ENCODE measurements around the gene UPP2.

The UPP2 gene

DNA sequence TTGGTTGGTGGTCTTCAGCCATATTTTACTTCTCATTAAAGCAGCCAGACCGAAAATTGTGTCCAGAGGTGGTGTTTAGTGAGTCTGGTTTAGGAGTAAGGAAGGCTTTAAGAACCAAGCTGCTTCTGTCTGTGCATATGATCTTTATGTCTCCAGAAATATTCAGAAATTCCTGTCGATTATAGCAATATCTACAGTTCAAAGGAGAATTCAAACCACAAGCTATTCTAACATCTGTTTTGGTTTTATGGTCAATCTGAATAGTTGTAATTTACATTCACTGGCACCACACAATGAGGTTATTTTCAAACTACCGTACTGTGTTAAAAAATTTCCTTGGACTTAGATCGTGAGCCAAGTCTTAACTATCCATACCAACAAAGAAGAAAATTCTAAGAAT, 11.3 kb downstream of the UPP2 start:
- Histone ChIP-seq H3K27ac (ENCODE audit: low read length) (no peak overlapping the region), H3K4me1 (ENCODE audit: control insufficient read depth in 1 of 2, insufficient read depth in 2 of 2, low read length in 2 of 2) (no peaks in the 10 kb centered on the region), H3K27me3 (ENCODE audit: low read depth, low read length) (no peaks in the 10 kb centered on the region), H3K4me3 (ENCODE audit: low read depth in 1 of 2, low read length in 2 of 2) (no peak overlapping the region), H3K36me3 (ENCODE audit: control insufficient read depth in 1 of 2, insufficient read depth in 2 of 2, low read length in 2 of 2) (no peaks in the 10 kb centered on the region), H3K9me3 (ENCODE audit: control insufficient read depth in 1 of 2, low read length in 2 of 2) (no peaks in the 10 kb centered on the region)

DNA sequence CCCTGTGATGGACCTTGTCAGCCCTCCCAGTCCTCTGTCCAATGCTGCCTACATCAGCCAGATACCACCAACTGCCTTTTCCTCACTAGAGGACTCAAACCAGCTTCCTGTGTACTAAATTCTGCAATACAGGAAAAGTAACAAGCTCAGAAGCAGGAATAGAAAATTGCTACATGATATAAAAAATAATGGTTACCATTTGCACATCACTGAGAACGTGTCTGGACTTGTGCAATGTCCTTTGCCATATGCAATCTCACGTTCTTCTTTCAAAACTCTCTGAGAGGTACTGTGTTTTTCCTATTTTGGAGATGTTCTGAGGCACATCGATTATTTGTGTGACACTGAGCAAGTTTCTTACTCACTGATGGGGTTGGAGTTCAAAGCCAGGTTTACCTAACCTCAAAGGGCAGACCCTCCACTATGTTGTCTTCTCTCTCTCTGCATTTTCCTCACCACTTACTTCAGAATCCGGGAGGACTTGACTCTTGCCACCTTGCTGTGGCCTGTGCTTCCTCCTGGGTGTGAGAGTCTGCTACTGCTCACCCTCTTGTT, 12.1 kb downstream of the UPP2 start:
- no peaks in the 10 kb centered on the region for H3K27me3 ChIP-seq (ENCODE audit: low read depth, low read length)
- no peaks in the 10 kb centered on the region for H3K4me1 ChIP-seq (ENCODE audit: control insufficient read depth in 1 of 2, insufficient read depth in 2 of 2, low read length in 2 of 2)
- H3K36me3 ChIP-seq (ENCODE audit: control insufficient read depth in 1 of 2, insufficient read depth in 2 of 2, low read length in 2 of 2): no peaks in the 10 kb centered on the region
- no peaks in the 10 kb centered on the region for H3K9me3 ChIP-seq (ENCODE audit: control insufficient read depth in 1 of 2, low read length in 2 of 2)
- H3K27ac ChIP-seq (ENCODE audit: low read length): no peak overlapping the region
- H3K4me3 ChIP-seq (ENCODE audit: low read depth in 1 of 2, low read length in 2 of 2): no peak overlapping the region

DNA sequence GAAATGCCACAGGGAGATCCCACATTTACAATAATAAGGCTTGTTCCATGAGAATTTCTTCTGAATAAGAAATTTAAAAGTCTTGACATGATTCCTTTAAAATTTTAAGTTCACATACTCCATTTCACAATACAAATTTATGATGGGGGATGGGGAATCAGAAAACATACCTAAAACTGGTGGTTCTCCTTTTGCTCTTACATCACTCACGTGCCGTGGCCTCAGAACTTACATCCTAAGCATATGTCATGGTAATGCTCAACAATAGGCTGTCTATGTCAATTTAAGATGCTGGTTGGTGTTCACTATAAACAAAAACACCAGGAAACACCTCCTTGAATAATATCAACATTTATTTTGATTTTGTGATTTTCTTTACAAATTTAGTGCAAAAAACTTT, 12.8 kb downstream of the UPP2 start:
- Histone ChIP-seq H3K4me3 (ENCODE audit: low read depth in 1 of 2, low read length in 2 of 2) (no peak overlapping the region), H3K27me3 (ENCODE audit: low read depth, low read length) (no peaks in the 10 kb centered on the region), H3K36me3 (ENCODE audit: control insufficient read depth in 1 of 2, insufficient read depth in 2 of 2, low read length in 2 of 2) (no peaks in the 10 kb centered on the region), H3K9me3 (ENCODE audit: control insufficient read depth in 1 of 2, low read length in 2 of 2) (no peaks in the 10 kb centered on the region), H3K4me1 (ENCODE audit: control insufficient read depth in 1 of 2, insufficient read depth in 2 of 2, low read length in 2 of 2) (no peaks in the 10 kb centered on the region), H3K27ac (ENCODE audit: low read length) (no peak overlapping the region)

DNA sequence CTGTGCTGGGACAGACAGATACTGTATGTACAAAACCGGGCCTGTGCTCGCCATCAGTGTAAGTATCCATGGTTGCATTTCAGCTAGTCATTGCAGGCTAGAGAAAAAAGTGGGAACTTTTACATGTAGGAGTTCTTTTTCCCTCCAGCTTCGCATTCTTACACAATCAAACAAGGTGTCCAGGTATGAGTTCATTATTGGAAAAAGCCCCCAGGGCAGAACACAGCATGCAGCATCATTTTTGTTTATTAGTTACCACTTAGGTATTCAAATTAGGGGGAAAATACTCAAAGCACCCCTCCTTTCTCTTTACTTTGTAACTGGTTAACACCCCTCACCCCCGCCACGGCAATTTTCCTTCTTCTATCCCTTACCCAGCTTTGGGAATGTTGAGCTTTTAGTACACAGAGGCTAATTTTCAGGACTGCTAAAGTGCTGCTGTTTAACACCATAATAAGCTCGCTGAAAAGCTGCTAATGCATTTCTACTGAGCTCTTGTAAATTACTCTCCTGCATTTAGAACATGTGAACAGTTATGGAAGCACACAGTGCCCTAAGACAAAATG, 13.6 kb downstream of the UPP2 start:
- Histone ChIP-seq H3K27me3 (ENCODE audit: low read depth, low read length) (no peaks in the 10 kb centered on the region), H3K36me3 (ENCODE audit: control insufficient read depth in 1 of 2, insufficient read depth in 2 of 2, low read length in 2 of 2) (no peaks in the 10 kb centered on the region), H3K27ac (ENCODE audit: low read length) (no peak overlapping the region), H3K9me3 (ENCODE audit: control insufficient read depth in 1 of 2, low read length in 2 of 2) (no peaks in the 10 kb centered on the region), H3K4me1 (ENCODE audit: control insufficient read depth in 1 of 2, insufficient read depth in 2 of 2, low read length in 2 of 2) (no peaks in the 10 kb centered on the region), H3K4me3 (ENCODE audit: low read depth in 1 of 2, low read length in 2 of 2) (no peak overlapping the region)

DNA sequence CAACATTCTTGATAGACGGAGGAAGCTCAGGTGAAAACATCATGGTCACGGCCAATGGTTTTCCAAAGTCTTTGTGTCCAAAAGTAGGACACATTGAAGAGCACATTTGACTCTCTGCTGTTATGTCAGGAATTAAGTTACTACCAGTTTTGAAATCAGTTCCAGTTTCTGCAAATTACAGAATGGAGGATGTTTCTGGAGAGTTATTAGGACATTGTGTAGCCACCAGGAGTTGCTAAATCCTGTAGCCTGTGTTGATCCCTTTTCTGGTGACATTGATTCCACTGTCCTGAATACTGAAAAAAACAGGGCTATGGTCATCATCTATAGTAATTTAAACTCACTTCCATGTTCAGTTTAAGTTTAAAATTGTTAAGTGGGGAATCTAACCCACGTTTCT, 15.3 kb downstream of the UPP2 start:
- no peak overlapping the region for H3K27ac ChIP-seq (ENCODE audit: low read length)
- no peaks in the 10 kb centered on the region for H3K4me1 ChIP-seq (ENCODE audit: control insufficient read depth in 1 of 2, insufficient read depth in 2 of 2, low read length in 2 of 2)
- H3K27me3 ChIP-seq (ENCODE audit: low read depth, low read length): no peaks in the 10 kb centered on the region
- H3K9me3 ChIP-seq (ENCODE audit: control insufficient read depth in 1 of 2, low read length in 2 of 2): no peaks in the 10 kb centered on the region
- no peak overlapping the region for H3K4me3 ChIP-seq (ENCODE audit: low read depth in 1 of 2, low read length in 2 of 2)
- H3K36me3 ChIP-seq (ENCODE audit: control insufficient read depth in 1 of 2, insufficient read depth in 2 of 2, low read length in 2 of 2): no peaks in the 10 kb centered on the region

DNA sequence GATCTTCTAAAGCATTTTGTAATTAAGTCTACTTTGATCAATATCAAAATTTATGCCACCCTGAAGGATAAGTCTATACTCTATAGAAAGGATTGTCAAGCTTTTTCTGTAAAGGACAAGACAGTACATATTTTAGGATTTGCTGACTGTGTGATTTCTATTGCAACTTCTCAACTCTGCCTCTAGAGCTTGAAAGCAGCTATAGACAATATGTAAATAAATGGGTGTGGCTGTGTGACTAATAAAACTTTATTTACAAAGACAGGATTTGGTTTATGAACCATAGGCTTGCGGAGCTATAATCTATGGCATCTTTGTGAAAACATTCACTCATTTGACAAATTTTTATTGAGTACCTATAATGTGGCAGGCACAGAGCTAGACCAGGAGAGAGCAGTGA, 18.4 kb downstream of the UPP2 start:
- no peaks in the 10 kb centered on the region for H3K9me3 ChIP-seq (ENCODE audit: control insufficient read depth in 1 of 2, low read length in 2 of 2)
- H3K27ac ChIP-seq (ENCODE audit: low read length): no peak overlapping the region
- H3K4me1 ChIP-seq (ENCODE audit: control insufficient read depth in 1 of 2, insufficient read depth in 2 of 2, low read length in 2 of 2): no peaks in the 10 kb centered on the region
- H3K4me3 ChIP-seq (ENCODE audit: low read depth in 1 of 2, low read length in 2 of 2): no peak overlapping the region
- H3K27me3 ChIP-seq (ENCODE audit: low read depth, low read length): no peaks in the 10 kb centered on the region
- H3K36me3 ChIP-seq (ENCODE audit: control insufficient read depth in 1 of 2, insufficient read depth in 2 of 2, low read length in 2 of 2): no peaks in the 10 kb centered on the region

DNA sequence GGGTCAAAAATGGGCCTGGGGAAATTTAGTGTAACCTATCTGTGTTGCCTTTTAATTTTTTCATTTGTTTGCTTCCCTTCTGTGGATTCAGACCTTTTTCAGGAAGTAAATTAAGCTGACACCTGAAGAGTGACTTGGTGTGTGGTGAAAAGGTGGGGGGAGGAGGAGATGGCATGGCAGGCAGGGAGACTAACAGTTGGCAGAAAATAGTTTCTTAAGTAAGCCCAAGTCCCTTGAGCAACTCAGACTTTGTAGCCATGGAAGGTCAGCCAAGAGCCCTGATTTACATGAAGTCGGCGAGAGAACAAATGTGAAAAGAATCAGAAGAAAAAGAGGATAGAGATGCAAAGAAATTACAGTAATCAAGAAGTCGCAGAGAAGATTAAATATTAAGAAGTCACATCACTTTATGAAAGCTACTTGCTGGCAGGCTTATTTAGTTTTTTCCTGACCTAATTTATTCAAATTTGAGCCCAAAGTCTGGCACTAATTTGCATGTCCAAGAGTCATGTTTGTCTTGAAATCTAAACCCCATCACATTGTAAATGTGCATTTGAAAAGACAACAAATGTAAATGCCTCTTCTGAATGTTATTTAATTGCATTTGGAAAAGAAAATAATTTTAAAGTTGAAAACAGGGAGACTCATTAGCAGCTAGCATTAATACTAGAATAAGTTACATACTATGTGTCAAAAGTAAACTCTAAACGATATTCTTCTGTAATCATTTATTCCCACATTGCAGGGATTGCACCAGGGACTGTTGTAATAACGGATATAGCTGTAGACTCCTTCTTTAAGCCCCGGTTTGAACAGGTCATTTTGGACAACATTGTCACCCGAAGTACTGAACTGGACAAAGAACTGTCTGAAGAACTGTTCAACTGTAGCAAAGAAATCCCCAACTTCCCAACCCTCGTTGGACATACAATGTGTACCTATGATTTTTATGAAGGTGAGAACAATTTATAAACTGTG, 19.3 kb downstream of the UPP2 start:
- Histone ChIP-seq H3K9me3 (ENCODE audit: control insufficient read depth in 1 of 2, low read length in 2 of 2) (no peaks in the 10 kb centered on the region), H3K27me3 (ENCODE audit: low read depth, low read length) (no peaks in the 10 kb centered on the region), H3K36me3 (ENCODE audit: control insufficient read depth in 1 of 2, insufficient read depth in 2 of 2, low read length in 2 of 2) (no peaks in the 10 kb centered on the region), H3K27ac (ENCODE audit: low read length) (no peak overlapping the region), H3K4me3 (ENCODE audit: low read depth in 1 of 2, low read length in 2 of 2) (no peak overlapping the region), H3K4me1 (ENCODE audit: control insufficient read depth in 1 of 2, insufficient read depth in 2 of 2, low read length in 2 of 2) (no peaks in the 10 kb centered on the region)

DNA sequence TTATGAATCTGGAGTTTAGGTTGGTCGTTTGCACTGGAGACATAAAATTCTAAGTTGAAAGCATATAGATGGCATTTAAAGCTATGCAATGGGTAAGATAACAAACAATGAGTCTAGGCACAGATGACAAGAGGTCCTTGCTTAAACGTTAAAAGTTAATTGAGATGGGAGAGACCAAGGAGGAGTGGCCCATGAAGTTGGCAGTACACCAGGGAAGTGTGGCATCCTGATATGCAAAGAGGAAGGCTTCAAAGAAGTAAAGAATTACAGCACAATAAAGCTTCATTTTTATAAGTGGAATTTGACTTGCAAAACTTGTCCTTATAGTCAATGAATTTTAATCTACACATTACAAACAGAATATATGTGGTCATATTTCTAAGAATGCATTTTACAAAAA, 23.2 kb downstream of the UPP2 start:
- H3K27me3 ChIP-seq (ENCODE audit: low read depth, low read length): no peaks in the 10 kb centered on the region
- no peaks in the 10 kb centered on the region for H3K4me1 ChIP-seq (ENCODE audit: control insufficient read depth in 1 of 2, insufficient read depth in 2 of 2, low read length in 2 of 2)
- no peaks in the 10 kb centered on the region for H3K36me3 ChIP-seq (ENCODE audit: control insufficient read depth in 1 of 2, insufficient read depth in 2 of 2, low read length in 2 of 2)
- no peak overlapping the region for H3K27ac ChIP-seq (ENCODE audit: low read length)
- H3K9me3 ChIP-seq (ENCODE audit: control insufficient read depth in 1 of 2, low read length in 2 of 2): no peaks in the 10 kb centered on the region
- H3K4me3 ChIP-seq (ENCODE audit: low read depth in 1 of 2, low read length in 2 of 2): no peak overlapping the region

DNA sequence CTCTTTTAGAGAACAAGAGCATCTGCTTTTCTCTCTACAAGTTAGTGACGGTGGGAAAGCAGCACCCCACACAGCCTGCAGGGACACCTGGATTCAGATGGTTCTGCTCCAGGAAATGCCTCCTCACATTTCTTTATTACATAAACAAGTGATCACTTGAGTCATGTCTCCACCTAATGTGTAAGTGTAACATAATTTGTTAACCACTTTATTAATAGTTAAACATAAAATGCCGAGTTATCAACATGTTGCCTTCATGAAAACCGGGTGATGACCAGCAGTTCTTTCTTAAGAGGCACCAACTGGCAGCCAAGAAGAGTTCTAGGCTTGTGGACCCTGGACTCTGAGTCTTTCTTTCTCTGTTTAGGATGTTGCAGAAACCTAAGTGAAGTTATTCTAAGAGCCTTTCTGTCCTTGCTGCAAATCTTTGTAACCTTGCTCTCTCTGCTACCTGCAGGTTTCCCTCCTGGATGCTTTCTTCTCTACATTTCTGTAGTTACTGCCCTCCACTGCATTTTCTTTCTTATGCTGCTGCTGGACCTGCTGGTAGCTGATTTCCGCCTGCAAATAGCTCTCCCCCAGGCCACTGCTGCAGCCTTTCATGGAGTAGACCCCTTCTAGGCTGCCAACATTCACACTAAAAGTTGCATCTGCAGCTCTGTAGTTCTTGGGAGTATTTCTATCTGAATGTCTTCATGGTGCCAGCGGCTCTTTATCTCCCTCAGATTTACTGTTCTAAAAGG, 24.3 kb downstream of the UPP2 start:
- no peak overlapping the region for H3K4me3 ChIP-seq (ENCODE audit: low read depth in 1 of 2, low read length in 2 of 2)
- H3K27me3 ChIP-seq (ENCODE audit: low read depth, low read length): no peaks in the 10 kb centered on the region
- H3K9me3 ChIP-seq (ENCODE audit: control insufficient read depth in 1 of 2, low read length in 2 of 2): no peaks in the 10 kb centered on the region
- no peak overlapping the region for H3K27ac ChIP-seq (ENCODE audit: low read length)
- no peaks in the 10 kb centered on the region for H3K4me1 ChIP-seq (ENCODE audit: control insufficient read depth in 1 of 2, insufficient read depth in 2 of 2, low read length in 2 of 2)
- no peaks in the 10 kb centered on the region for H3K36me3 ChIP-seq (ENCODE audit: control insufficient read depth in 1 of 2, insufficient read depth in 2 of 2, low read length in 2 of 2)

DNA sequence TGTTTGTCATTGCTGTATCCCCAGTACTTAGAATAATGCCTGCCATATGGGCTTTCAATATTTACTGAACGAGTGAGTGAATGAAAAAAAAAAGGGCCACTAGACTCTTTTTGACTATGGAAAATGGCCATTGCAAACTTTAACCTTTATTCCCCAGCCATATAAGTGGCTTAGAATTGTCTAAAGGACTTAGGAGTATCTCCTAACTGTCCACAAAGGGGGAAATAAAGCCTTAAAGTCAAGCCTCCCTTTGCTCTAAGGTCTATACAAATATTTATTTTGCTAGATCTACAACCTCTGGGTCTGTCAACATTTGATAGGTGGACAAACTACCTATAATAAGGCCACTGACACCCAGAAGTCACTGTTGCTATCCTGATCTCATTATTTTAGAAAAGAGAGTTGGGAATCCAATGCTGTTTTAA, 25.7 kb downstream of the UPP2 start:
- Histone ChIP-seq H3K4me3 (ENCODE audit: low read depth in 1 of 2, low read length in 2 of 2) (no peak overlapping the region), H3K27me3 (ENCODE audit: low read depth, low read length) (no peaks in the 10 kb centered on the region), H3K27ac (ENCODE audit: low read length) (no peak overlapping the region), H3K36me3 (ENCODE audit: control insufficient read depth in 1 of 2, insufficient read depth in 2 of 2, low read length in 2 of 2) (no peaks in the 10 kb centered on the region), H3K9me3 (ENCODE audit: control insufficient read depth in 1 of 2, low read length in 2 of 2) (no peaks in the 10 kb centered on the region), H3K4me1 (ENCODE audit: control insufficient read depth in 1 of 2, insufficient read depth in 2 of 2, low read length in 2 of 2) (no peaks in the 10 kb centered on the region)

Measured in muscle layer of duodenum (tissue), 2 donors.